GM23338 (cell line): ENCODE measurements around the gene CCDC69.

Experiments
- EZH2 ChIP-seq: fragments of 200-600 bp; sonication (generic); IDR thresholded peaks from one replicate; pipeline ENCODE4 v1.8.0; 2017; ENCODE audit warnings: antibody characterized with exemption, mild to moderate bottlenecking, low read depth; ENCODE audit not compliant: unreplicated experiment
- EZH2phosphoT487 ChIP-seq: fragments of 200-600 bp; sonication (generic); IDR thresholded peaks from one replicate; pipeline ENCODE4 v1.8.1; 2018; ENCODE audit warnings: antibody characterized with exemption; ENCODE audit not compliant: unreplicated experiment
- POLR2AphosphoS5 ChIP-seq: IDR thresholded peaks from 2 replicates; pipeline ENCODE4 v1.6.1; 2016; ENCODE audit warnings: antibody characterized with exemption, low read depth
- REST ChIP-seq: IDR thresholded peaks from one replicate; pipeline ENCODE4 v1.6.1; 2018; ENCODE audit warnings: antibody characterized with exemption; ENCODE audit not compliant: unreplicated experiment
- TF ChIP-seq, protein P1 (sequence below), 2 experiments: fragments of 200-600 bp in 1 of 2; sonication (generic) in 1 of 2; conservative IDR thresholded peaks; 2 replicates each; pipeline versions ENCODE4 v1.5.1 to v1.6.1; 2016 to 2017; ENCODE audit warnings: antibody characterized with exemption in 2 of 2, low read depth in 2 of 2, mild to moderate bottlenecking in 2 of 2, moderate library complexity in 1 of 2

- TF ChIP-seq POLR2AphosphoS5: no peak
- TF ChIP-seq, protein P1, sequence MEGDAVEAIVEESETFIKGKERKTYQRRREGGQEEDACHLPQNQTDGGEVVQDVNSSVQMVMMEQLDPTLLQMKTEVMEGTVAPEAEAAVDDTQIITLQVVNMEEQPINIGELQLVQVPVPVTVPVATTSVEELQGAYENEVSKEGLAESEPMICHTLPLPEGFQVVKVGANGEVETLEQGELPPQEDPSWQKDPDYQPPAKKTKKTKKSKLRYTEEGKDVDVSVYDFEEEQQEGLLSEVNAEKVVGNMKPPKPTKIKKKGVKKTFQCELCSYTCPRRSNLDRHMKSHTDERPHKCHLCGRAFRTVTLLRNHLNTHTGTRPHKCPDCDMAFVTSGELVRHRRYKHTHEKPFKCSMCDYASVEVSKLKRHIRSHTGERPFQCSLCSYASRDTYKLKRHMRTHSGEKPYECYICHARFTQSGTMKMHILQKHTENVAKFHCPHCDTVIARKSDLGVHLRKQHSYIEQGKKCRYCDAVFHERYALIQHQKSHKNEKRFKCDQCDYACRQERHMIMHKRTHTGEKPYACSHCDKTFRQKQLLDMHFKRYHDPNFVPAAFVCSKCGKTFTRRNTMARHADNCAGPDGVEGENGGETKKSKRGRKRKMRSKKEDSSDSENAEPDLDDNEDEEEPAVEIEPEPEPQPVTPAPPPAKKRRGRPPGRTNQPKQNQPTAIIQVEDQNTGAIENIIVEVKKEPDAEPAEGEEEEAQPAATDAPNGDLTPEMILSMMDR (conservative IDR thresholded peaks at IDR 0.05; ENCODE audit: low read depth in 2 of 2): no peak
- no peak for TF ChIP-seq REST
- TF ChIP-seq EZH2: no peak
- no peak for TF ChIP-seq EZH2phosphoT487
These were observed 45.0 kb downstream of the CCDC69 start for GRCh38 chr5:151178777-151179488.
